Keratinocyte (primary cell): ENCODE results near the gene TVP23A. TPM values are rescaled to one million over a fixed set of nuclear protein-coding genes. Genes with fewer than 3 reads are reported as not detected.

Experiments
- DNase-seq: peaks from one replicate; pipeline ENCODE4 v3.0.0-alpha.2; 2011; ENCODE audit warnings: low read depth, missing footprints, low spot score
- FAIRE-seq: peaks from 2 replicates; lab custom pipeline; 2011; peaks lifted over from hg19 to GRCh38; lab: Jason Lieb, UNC
- H2AFZ ChIP-seq: 2 replicates; pipeline ENCODE4 v1.6.0; 2012; ENCODE audit warnings: low read length, control low read depth, inconsistent platforms; ENCODE audit not compliant: control insufficient read depth
- H3K27ac ChIP-seq: 2 replicates; pipeline ENCODE4 v1.5.1; 2011; ENCODE audit warnings: low read length; ENCODE audit not compliant: control insufficient read depth, insufficient read depth
- H3K27me3 ChIP-seq: 3 replicates; pipeline ENCODE4 v1.6.0; 2011; ENCODE audit warnings: low read length; ENCODE audit not compliant: control insufficient read depth, insufficient read depth; ENCODE audit errors: extremely low read depth
- H3K36me3 ChIP-seq, 2 experiments: 2 replicates in 1 of 2; 3 replicates in 1 of 2; pipeline ENCODE4 v1.5.1; 2011; ENCODE audit warnings: low read length in 2 of 2, mild to moderate bottlenecking in 1 of 2; ENCODE audit not compliant: control insufficient read depth in 2 of 2, insufficient read depth in 2 of 2; ENCODE audit errors: extremely low read depth in 1 of 2
- H3K4me1 ChIP-seq: 3 replicates; pipeline ENCODE4 v1.5.1; 2011; ENCODE audit warnings: low read length; ENCODE audit not compliant: control insufficient read depth, insufficient read depth; ENCODE audit errors: extremely low read depth
- H3K4me2 ChIP-seq: 3 replicates; pipeline ENCODE4 v1.6.0; 2011; ENCODE audit warnings: low read depth, low read length; ENCODE audit not compliant: control insufficient read depth, insufficient read depth; ENCODE audit errors: extremely low read depth
- H3K4me3 ChIP-seq, 3 experiments: fragments of 200-600 bp in 1 of 3; sonication (generic) in 1 of 3; 2 replicates in 2 of 3; 3 replicates in 1 of 3; pipeline ENCODE4 v1.5.1; 2011 to 2016; ENCODE audit warnings: low read length in 3 of 3, mild to moderate bottlenecking in 3 of 3, control low read depth in 2 of 3, inconsistent platforms in 1 of 3, low read depth in 1 of 3, mixed read lengths in 1 of 3, mixed run types in 1 of 3, moderate library complexity in 1 of 3; ENCODE audit not compliant: control insufficient read depth in 2 of 3, insufficient read depth in 2 of 3; ENCODE audit errors: extremely low read depth in 1 of 3
- H3K79me2 ChIP-seq: 2 replicates; pipeline ENCODE4 v1.6.0; 2012; ENCODE audit warnings: low read length; ENCODE audit not compliant: control insufficient read depth, insufficient read depth
- H3K9ac ChIP-seq: 3 replicates; pipeline ENCODE4 v1.6.0; 2011; ENCODE audit warnings: low read length; ENCODE audit not compliant: control insufficient read depth, insufficient read depth; ENCODE audit errors: extremely low read depth
- H3K9me1 ChIP-seq: 3 replicates; pipeline ENCODE4 v1.6.0; 2011; ENCODE audit warnings: low read length; ENCODE audit not compliant: control insufficient read depth, insufficient read depth; ENCODE audit errors: extremely low read depth
- H3K9me3 ChIP-seq: 2 replicates; pipeline ENCODE4 v1.5.1; 2012; ENCODE audit warnings: low read depth, low read length; ENCODE audit not compliant: control insufficient read depth
- H4K20me1 ChIP-seq: 3 replicates; pipeline ENCODE4 v1.6.0; 2011; ENCODE audit warnings: low read length; ENCODE audit not compliant: control insufficient read depth, insufficient read depth; ENCODE audit errors: extremely low read depth
- EZH2 ChIP-seq: IDR thresholded peaks from one replicate; pipeline ENCODE4 v1.6.1; 2012; ENCODE audit warnings: inconsistent platforms, mild to moderate bottlenecking, low read length, moderate library complexity
- dilution Hi-C: fragments of 300-500 bp; cut with MboI; formaldehyde crosslinking; loops from one replicate; pipeline ENCODE4 v1.7.0; 2020; ENCODE audit warnings: low sequenced_read_pairs; ENCODE audit not compliant: extremely low pct_ligation_motif_present
- polyA plus RNA-seq, 5 experiments: library from polyadenylated mRNA; depleted of rRNA in 3 of 5; stranded (reverse) in 3 of 5; stranded (forward) in 1 of 5; unstranded in 1 of 5; fragments of >200 nt; gene quantifications; 1 replicate in 1 of 5; 2 replicates in 3 of 5; 3 replicates in 1 of 5; pipeline versions ENCODE4 v1.2.1 to v1.2.3, GENCODE V29; 2011 to 2012; ENCODE audit warnings: missing spikeins in 2 of 5, low read depth in 1 of 5, low replicate concordance in 1 of 5
- TF ChIP-seq, protein P1 (sequence below), 3 experiments: IDR thresholded peaks in 1 of 3; conservative IDR thresholded peaks in 1 of 3; optimal IDR thresholded peaks in 1 of 3; 2 replicates in 2 of 3; 3 replicates in 1 of 3; pipeline versions ENCODE3 to v1.5.1; 2011; ENCODE audit warnings: low read length in 3 of 3, mild to moderate bottlenecking in 3 of 3, moderate library complexity in 2 of 3, control low read depth in 1 of 3, inconsistent platforms in 1 of 3; ENCODE audit not compliant: insufficient read depth in 2 of 3; ENCODE audit errors: extremely low read depth in 1 of 3

The TVP23A gene
- polyA plus RNA-seq, 1 donor (not counting 4 experiments of a cell fraction or from before 2014, with no cell fraction given) = not detected

DNA sequence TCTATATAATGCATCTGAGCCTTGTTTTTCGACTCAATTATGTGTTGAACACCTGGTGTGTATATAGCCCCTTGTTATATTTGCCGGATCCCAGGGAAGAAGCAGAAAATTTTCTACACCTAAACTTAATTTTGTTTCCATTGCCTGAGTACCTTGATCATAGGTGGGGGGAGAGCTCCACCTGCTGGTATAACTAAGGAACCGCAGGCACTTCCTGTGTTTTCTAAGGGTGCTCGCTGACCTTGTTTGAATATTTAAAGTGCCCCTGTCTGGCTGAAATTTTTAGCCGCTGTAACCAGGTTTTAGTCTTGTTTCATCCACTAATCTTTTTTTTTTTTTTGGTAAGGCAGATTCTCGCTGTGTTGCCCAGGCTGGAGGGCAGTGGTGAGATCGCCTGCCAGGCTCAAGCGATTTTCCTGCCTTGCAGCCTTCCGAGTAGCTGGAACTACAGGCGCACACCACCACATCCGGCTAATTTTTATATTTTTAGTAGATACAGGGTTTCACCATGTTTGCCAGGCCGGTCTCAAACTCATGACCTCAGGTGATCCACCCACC, 81.4 kb downstream of the TVP23A start:
- peaks cover 6% of the 10 kb centered on the region for H3K4me1 ChIP-seq
- H3K9me3 ChIP-seq = no peaks in the 10 kb centered on the region
- H3K27ac ChIP-seq = no peak overlapping the region
- H3K4me2 ChIP-seq = no peak overlapping the region
- no peak for TF ChIP-seq EZH2
- TF ChIP-seq, protein P1, sequence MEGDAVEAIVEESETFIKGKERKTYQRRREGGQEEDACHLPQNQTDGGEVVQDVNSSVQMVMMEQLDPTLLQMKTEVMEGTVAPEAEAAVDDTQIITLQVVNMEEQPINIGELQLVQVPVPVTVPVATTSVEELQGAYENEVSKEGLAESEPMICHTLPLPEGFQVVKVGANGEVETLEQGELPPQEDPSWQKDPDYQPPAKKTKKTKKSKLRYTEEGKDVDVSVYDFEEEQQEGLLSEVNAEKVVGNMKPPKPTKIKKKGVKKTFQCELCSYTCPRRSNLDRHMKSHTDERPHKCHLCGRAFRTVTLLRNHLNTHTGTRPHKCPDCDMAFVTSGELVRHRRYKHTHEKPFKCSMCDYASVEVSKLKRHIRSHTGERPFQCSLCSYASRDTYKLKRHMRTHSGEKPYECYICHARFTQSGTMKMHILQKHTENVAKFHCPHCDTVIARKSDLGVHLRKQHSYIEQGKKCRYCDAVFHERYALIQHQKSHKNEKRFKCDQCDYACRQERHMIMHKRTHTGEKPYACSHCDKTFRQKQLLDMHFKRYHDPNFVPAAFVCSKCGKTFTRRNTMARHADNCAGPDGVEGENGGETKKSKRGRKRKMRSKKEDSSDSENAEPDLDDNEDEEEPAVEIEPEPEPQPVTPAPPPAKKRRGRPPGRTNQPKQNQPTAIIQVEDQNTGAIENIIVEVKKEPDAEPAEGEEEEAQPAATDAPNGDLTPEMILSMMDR (optimal IDR thresholded peaks at IDR 0.05 in 1 of 3, IDR thresholded peaks at IDR 0.05 in 1 of 3, conservative IDR thresholded peaks at IDR 0.05 in 1 of 3; ENCODE audit: extremely low read depth in 1 of 3, insufficient read depth in 2 of 3, low read length in 3 of 3) = peak; percentile 77 to 91 (median 80)
- H3K9ac ChIP-seq = no peak overlapping the region
- FAIRE-seq = no peak
- DNase-seq = no peak
- H3K36me3 ChIP-seq = no peaks in the 10 kb centered on the region
- no peak overlapping the region for H2AFZ ChIP-seq
- no peaks in the 10 kb centered on the region for H3K79me2 ChIP-seq
- H3K4me3 ChIP-seq = no peak overlapping the region
- dilution Hi-C loops = loop anchor here (25.0 kb wide), 1 partner anchor 175 kb away; no protein-coding TSS in a partner anchor
- H3K9me1 ChIP-seq = no peaks in the 10 kb centered on the region
- no peaks in the 10 kb centered on the region for H3K27me3 ChIP-seq
- H4K20me1 ChIP-seq = no peaks in the 10 kb centered on the region

DNA sequence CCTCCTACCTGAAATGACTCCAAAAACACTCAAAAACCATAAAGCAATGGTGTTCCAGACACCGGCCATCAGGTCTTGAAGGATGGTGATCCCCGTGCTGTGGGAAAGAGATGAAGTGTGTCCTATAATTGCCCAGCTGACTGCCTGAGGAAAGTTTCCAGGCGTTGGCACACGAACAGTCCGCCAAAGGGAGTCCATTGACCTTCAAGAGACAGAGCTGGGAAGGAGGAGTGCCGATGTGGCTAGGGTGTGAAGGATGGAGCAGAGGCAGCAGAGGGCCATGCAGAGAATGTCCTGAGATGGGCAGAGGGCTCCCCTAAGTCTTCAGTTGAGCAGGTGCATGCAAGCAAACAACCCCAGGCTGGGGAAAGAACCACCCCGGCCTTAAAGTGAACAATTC, 86.8 kb downstream of the TVP23A start:
- Histone ChIP-seq H3K4me2 (no peak overlapping the region), H3K36me3 (no peaks in the 10 kb centered on the region), H3K9me3 (no peaks in the 10 kb centered on the region), H3K9ac (no peak overlapping the region), H2AFZ (no peak overlapping the region), H3K27me3 (peaks cover 5% of the 10 kb centered on the region), H3K4me1 (peaks cover 12% of the 10 kb centered on the region), H3K9me1 (no peaks in the 10 kb centered on the region), H4K20me1 (no peaks in the 10 kb centered on the region), H3K27ac (no peak overlapping the region), H3K79me2 (no peaks in the 10 kb centered on the region), H3K4me3 (no peak overlapping the region)
- TF ChIP-seq EZH2 = no peak
- TF ChIP-seq, protein P1 (optimal IDR thresholded peaks at IDR 0.05 in 1 of 3, IDR thresholded peaks at IDR 0.05 in 1 of 3, conservative IDR thresholded peaks at IDR 0.05 in 1 of 3; ENCODE audit: extremely low read depth in 1 of 3, insufficient read depth in 2 of 3, low read length in 3 of 3) = no peak
- DNase-seq = no peak
- dilution Hi-C loops = loop anchor here (25.0 kb wide), 1 partner anchor 181 kb away; no protein-coding TSS in a partner anchor
- FAIRE-seq = no peak
